ENCODE data around the gene TEX13B. TPM values are rescaled to one million over a fixed set of nuclear protein-coding genes. Genes with fewer than 3 reads are reported as not detected.
A peak's percentile ranks its signal among the peaks of the same experiment; 100 is the strongest.

TEX13B gene
- total RNA-seq, 4 donors from 2014 or later: not detected

DNA sequence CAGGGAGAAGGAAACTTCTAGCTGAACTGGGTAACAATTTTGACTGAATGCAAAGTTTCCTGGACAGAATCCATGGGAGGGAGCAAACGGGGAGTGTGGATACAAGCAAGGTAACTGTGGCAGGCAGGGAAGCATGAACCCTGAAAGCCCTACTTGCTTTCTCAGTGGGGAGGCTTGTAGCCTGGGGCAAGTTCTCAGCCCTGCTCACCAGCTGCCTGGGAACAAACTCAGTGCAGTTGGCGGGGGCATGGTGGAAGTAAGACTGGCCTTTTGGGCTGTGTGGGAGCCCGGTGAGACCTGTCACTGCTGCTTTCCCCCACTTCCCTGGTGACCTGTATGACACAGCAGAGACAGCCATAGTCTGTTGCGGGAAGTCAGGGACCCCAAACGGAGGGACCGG is 14.0 kb upstream of the TEX13B start:
- Histone ChIP-seq H3K4me1 (no peaks in the 10 kb centered on the region), H3K27me3 (no peaks in the 10 kb centered on the region), H3K36me3 (no peaks in the 10 kb centered on the region), H3K9me3 (no peaks in the 10 kb centered on the region), H3K4me3 (no peak overlapping the region), H3K27ac (no peak overlapping the region)
- TF ChIP-seq CTCF (IDR thresholded peaks at IDR 0.05) (no peak), POLR2A (IDR thresholded peaks at IDR 0.05) (no peak)
- no peak for DNase-seq

- TF ChIP-seq CTCF (IDR thresholded peaks at IDR 0.05) (no peak), POLR2A (IDR thresholded peaks at IDR 0.05) (no peak)
- DNase-seq: no peak
- H3K4me3 ChIP-seq: no peak overlapping the region
Observed at GRCh38 chrX:107985033-107985432, 2.9 kb upstream of the TEX13B start.

DNA sequence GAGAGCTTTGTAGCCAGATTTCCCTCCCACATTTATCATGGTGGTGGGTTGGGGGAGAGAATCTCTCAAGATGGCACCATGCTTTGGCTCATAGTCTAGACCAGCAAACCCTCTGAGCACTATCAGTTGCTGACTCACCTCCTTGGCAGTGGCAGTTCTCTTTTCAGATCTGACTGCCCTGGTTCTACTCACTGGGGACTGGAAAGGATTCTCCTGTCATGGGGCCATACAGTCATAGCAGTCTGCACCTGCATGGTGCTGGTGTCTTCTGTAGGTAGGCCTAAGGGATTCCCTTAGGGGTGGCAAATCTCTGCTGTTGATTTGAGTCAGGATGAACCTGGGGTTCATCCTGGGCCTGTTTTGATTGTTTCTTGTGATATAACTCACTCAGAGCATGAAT is 2.6 kb downstream of the TEX13B start:
- Histone ChIP-seq H3K36me3 (no peaks in the 10 kb centered on the region), H3K4me3 (no peak overlapping the region), H3K27me3 (no peaks in the 10 kb centered on the region), H3K9me3 (no peaks in the 10 kb centered on the region), H3K27ac (no peak overlapping the region), H3K4me1 (no peaks in the 10 kb centered on the region)
- no peak for TF ChIP-seq POLR2A (IDR thresholded peaks at IDR 0.05)
- no peak for TF ChIP-seq CTCF (IDR thresholded peaks at IDR 0.05)
- DNase-seq: no peak

More at GRCh38 chrX:107985033-107985432, 2.9 kb upstream of the TEX13B start:
- H3K27me3 ChIP-seq: no peaks in the 10 kb centered on the region
- H3K4me1 ChIP-seq: no peaks in the 10 kb centered on the region
- H3K36me3 ChIP-seq: no peaks in the 10 kb centered on the region
- no peaks in the 10 kb centered on the region for H3K9me3 ChIP-seq
- no peak overlapping the region for H3K27ac ChIP-seq

DNA sequence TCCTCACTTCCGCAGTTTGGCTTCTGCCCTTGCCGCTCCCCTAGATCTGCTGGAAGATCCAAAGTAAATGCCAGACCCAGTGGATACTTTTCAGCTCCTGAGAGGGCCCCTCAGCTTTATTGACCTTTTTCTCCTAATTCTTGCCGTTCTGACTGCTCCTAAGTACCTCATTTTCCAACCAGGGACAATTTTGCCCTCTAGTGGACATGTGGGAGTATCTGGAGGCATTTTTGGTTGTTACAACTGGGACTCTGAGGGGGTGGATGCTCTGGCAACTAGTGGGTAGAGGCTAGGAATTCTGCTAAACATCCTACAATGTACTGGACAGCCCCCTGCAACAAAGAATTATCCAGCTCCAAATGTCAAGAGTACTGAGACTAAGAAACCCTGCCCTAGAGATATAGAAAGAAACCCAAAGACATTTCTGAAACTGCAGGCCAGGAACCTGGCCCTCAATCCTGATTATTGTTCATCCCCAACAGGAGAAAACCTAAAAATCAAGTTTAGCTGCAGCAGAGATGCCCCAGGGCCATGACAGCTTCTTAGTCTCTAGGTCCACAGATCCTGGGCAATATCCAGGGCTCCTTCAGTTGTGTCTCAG is 3.4 kb downstream of the TEX13B start:
- Histone ChIP-seq H3K36me3 (no peaks in the 10 kb centered on the region), H3K4me1 (no peaks in the 10 kb centered on the region), H3K27ac (no peak overlapping the region), H3K27me3 (no peaks in the 10 kb centered on the region), H3K4me3 (no peak overlapping the region), H3K9me3 (no peaks in the 10 kb centered on the region)
- TF ChIP-seq CTCF (IDR thresholded peaks at IDR 0.05) (peak in 3 of 6 experiments; percentile 17 to 27 (median 23)), POLR2A (IDR thresholded peaks at IDR 0.05) (no peak)
- no peak for DNase-seq

DNA sequence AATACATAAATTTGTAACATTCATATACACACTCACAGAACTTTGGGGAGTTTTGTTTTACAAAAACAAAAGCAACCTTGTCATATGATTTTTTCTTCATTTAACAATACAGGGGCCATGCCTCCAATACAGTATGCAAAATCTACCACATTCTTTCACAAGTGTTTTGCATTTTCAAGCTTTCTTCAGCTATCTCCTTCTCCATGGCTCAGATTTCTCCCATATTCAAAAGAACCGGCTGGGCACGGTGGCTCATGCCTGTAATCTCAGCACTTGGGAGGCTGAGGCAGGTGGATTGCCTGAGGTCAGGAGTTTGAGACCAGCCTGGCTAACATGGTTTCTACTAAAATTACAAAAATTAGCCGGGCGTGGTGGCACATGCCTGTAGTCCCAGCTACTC is 4.1 kb downstream of the TEX13B start:
- no peak for DNase-seq
- Histone ChIP-seq H3K9me3 (no peaks in the 10 kb centered on the region), H3K4me1 (no peaks in the 10 kb centered on the region), H3K27me3 (no peaks in the 10 kb centered on the region), H3K27ac (no peak overlapping the region), H3K36me3 (no peaks in the 10 kb centered on the region), H3K4me3 (no peak overlapping the region)
- TF ChIP-seq POLR2A (IDR thresholded peaks at IDR 0.05) (no peak), CTCF (IDR thresholded peaks at IDR 0.05) (no peak)

DNA sequence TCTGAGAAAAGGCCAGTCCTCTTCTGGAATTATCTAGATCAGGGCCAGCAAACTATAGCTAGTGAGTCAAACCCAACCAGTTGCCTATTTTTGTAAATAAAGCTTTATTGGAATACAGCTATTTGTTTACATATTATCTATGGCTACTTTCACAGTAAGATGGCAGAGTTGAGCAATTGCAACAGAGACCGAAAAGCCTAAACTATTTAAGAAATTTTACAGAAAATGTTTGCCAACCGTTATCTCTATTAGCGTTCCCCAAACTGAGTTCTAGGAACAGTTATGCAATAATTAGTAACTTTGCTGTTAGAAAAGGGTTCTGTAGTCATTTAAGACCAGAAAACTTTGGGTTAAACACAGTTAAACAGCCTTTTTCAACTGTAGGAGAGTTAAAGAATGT is 10.5 kb downstream of the TEX13B start:
- TF ChIP-seq POLR2A (IDR thresholded peaks at IDR 0.05): no peak
- TF ChIP-seq CTCF (IDR thresholded peaks at IDR 0.05): no peak
- Histone ChIP-seq H3K9me3 (no peaks in the 10 kb centered on the region), H3K27me3 (no peaks in the 10 kb centered on the region), H3K36me3 (no peaks in the 10 kb centered on the region), H3K4me3 (no peak overlapping the region), H3K27ac (no peak overlapping the region), H3K4me1 (no peaks in the 10 kb centered on the region)
- DNase-seq: no peak
